H1 (cell line): Measurements from ENCODE around the gene CNOT2.

Source experiments
- BRCA1 ChIP-seq: IDR thresholded peaks from 2 replicates; pipeline ENCODE4 v1.6.1; 2012; ENCODE audit warnings: low read depth, low read length, improper control_type of control experiment
- CTCF ChIP-seq, 3 experiments: IDR thresholded peaks; 1 replicate in 2 of 3; 2 replicates in 1 of 3; pipeline versions ENCODE4 v1.5.1 to v1.6.1; 2011; ENCODE audit warnings: low read length in 3 of 3, mild to moderate bottlenecking in 3 of 3, inconsistent platforms in 2 of 3, low read depth in 1 of 3, moderate library complexity in 1 of 3; ENCODE audit not compliant: insufficient read depth in 1 of 3; ENCODE audit errors: control extremely low read depth in 1 of 3
- EP300 ChIP-seq, 2 experiments: IDR thresholded peaks; 1 replicate in 1 of 2; 2 replicates in 1 of 2; pipeline ENCODE4 v1.6.1; 2011 to 2012; ENCODE audit warnings: low read depth in 2 of 2, low read length in 2 of 2, mild to moderate bottlenecking in 2 of 2, borderline replicate concordance in 1 of 2, inconsistent platforms in 1 of 2, moderate library complexity in 1 of 2
- MAX ChIP-seq: IDR thresholded peaks from 2 replicates; pipeline ENCODE4 v1.6.1; 2012; ENCODE audit warnings: inconsistent platforms
- NANOG ChIP-seq: IDR thresholded peaks from 2 replicates; pipeline ENCODE4 v1.6.1; 2011; ENCODE audit warnings: low read length, low read depth, mild to moderate bottlenecking, inconsistent platforms; ENCODE audit not compliant: insufficient read depth, poor library complexity, severe bottlenecking
- POLR2AphosphoS5 ChIP-seq: IDR thresholded peaks from 2 replicates; pipeline ENCODE4 v1.6.1; 2011; ENCODE audit warnings: low read depth, low read length
- POU5F1 ChIP-seq: IDR thresholded peaks from 2 replicates; pipeline ENCODE4 v1.6.1; 2011; ENCODE audit warnings: low read depth, mild to moderate bottlenecking, low read length, moderate library complexity
- RFX5 ChIP-seq: IDR thresholded peaks from 2 replicates; pipeline ENCODE4 v1.6.1; 2011; ENCODE audit warnings: low read depth, low read length, improper control_type of control experiment, borderline replicate concordance
- SIRT6 ChIP-seq: IDR thresholded peaks from one replicate; pipeline ENCODE4 v1.7.1; 2012; ENCODE audit warnings: low read length, inconsistent platforms
- USF2 ChIP-seq: IDR thresholded peaks from 2 replicates; pipeline ENCODE4 v1.6.1; 2011; ENCODE audit warnings: low read length, improper control_type of control experiment

GRCh38 chr12:70271025-70271424 lies 27.8 kb downstream of the CNOT2 start:
- TF ChIP-seq POU5F1: no peak
- TF ChIP-seq CTCF (IDR thresholded peaks at IDR 0.05; ENCODE audit: control extremely low read depth in 1 of 3, insufficient read depth in 1 of 3, low read depth in 1 of 3, low read length in 3 of 3): no peak
- TF ChIP-seq SIRT6: no peak
- TF ChIP-seq MAX: no peak
- no peak for TF ChIP-seq EP300 (IDR thresholded peaks at IDR 0.05; ENCODE audit: borderline replicate concordance in 1 of 2, low read depth in 2 of 2, low read length in 2 of 2)
- no peak for TF ChIP-seq POLR2AphosphoS5
- no peak for TF ChIP-seq USF2
- TF ChIP-seq NANOG: no peak
- no peak for TF ChIP-seq BRCA1
- no peak for TF ChIP-seq RFX5
